Small intestine (tissue), 7 donors: Measurements from ENCODE around the gene ZFP36. TPM values are rescaled to one million over a fixed set of nuclear protein-coding genes. Genes with fewer than 3 reads are reported as not detected.
"Not testable (repeated sequence)": the region's sequence is repeated elsewhere in the genome, so short reads cannot be mapped to it uniquely, and the experiment has no call there.

Experiments used
- DNase-seq, 2 donors: peaks; one replicate each; pipeline versions ENCODE4 v3.0.0 to v3.0.0-alpha.2; 2013
- FAIRE-seq: peaks from 2 replicates; lab custom pipeline; 2012; peaks lifted over from hg19 to GRCh38; lab: Jason Lieb, UNC
- H3K27ac ChIP-seq, 3 donors: one replicate each; pipeline ENCODE4 v1.5.1; 2013; ENCODE audit warnings: low read length in 2 of 3, mild to moderate bottlenecking in 2 of 3, control low read depth in 1 of 3, inconsistent platforms in 1 of 3, low read depth in 1 of 3, moderate library complexity in 1 of 3
- H3K27me3 ChIP-seq, 3 donors: one replicate each; pipeline ENCODE4 v1.6.1; 2013; ENCODE audit warnings: low read length in 3 of 3, inconsistent platforms in 1 of 3; ENCODE audit not compliant: control insufficient read depth in 3 of 3, insufficient read depth in 3 of 3
- H3K36me3 ChIP-seq, 3 donors: one replicate each; pipeline ENCODE4 v1.6.1; 2013; ENCODE audit warnings: low read length in 3 of 3, inconsistent platforms in 1 of 3, low read depth in 1 of 3, mild to moderate bottlenecking in 1 of 3, moderate library complexity in 1 of 3; ENCODE audit not compliant: control insufficient read depth in 3 of 3, insufficient read depth in 2 of 3
- H3K4me1 ChIP-seq, 3 donors: one replicate each; pipeline ENCODE4 v1.6.1; 2013; ENCODE audit warnings: low read length in 2 of 3, inconsistent platforms in 1 of 3, low read depth in 1 of 3, mild to moderate bottlenecking in 1 of 3, moderate library complexity in 1 of 3; ENCODE audit not compliant: control insufficient read depth in 3 of 3, insufficient read depth in 2 of 3
- H3K4me3 ChIP-seq, 3 donors: one replicate each; pipeline ENCODE4 v1.5.1; 2013; ENCODE audit warnings: low read length in 3 of 3, control low read depth in 1 of 3, inconsistent platforms in 1 of 3, low read depth in 1 of 3, mild to moderate bottlenecking in 1 of 3, moderate library complexity in 1 of 3
- H3K9me3 ChIP-seq, 2 donors: one replicate each; pipeline ENCODE4 v1.6.1; 2013; ENCODE audit warnings: low read depth in 1 of 2, low read length in 1 of 2; ENCODE audit not compliant: control insufficient read depth in 2 of 2, insufficient read depth in 1 of 2
- WGBS, 3 donors: extraction: QIAGEN DNeasy Blood & Tissue Kit; methylation state at CpG; one replicate each; pipeline ENCODE4 v1.1.7; 2013; 5-methylcytosine and 5-hydroxymethylcytosine counted together
- polyA plus RNA-seq, 4 donors: library from polyadenylated mRNA; stranded (reverse) in 3 of 4; unstranded in 1 of 4; fragments of 200-250 nt in 3 of 4; fragments of 120-200 nt in 1 of 4; gene quantifications; one replicate each; pipeline versions ENCODE4 v1.2.1 to v1.2.3, GENCODE V29; 2013
- donor health status: healthy with polysubstance abuse.
- donor health status: control.
- donor health status: control.
- donor health status: Bipolar disorder and iron deficiency.
- donor health status: healthy.

Gene ZFP36
- polyA plus RNA-seq, 4 donors = 104 to 365 (median 195) TPM

DNA sequence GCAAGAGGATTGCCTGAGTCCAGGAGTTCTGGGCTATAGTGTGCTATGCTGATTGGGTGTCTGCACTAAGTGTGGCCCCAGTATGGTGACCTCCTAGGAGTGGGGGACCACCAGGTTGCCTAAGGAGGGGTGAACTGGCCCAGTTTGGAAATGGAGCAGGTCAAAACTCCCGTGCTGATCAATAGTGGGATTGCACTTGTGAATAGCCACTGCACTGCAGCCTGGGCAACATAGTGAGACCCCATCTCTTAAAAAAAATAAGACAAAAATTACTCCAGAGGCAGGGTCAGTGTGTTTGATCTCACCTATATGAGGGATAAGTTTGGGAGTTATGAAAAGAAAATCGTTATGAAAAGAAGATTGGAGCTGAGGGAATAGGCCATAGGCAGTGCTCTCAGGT is 37.4 kb upstream of the ZFP36 start:
- no peak for FAIRE-seq
- Histone ChIP-seq H3K27me3 (no peaks in the 10 kb centered on the region), H3K36me3 (peaks cover 11 to 66% (median 12%) of the 10 kb centered on the region in 3 donors), H3K9me3 (no peaks in the 10 kb centered on the region), H3K27ac (no peak overlapping the region), H3K4me3 (no peak overlapping the region), H3K4me1 (peaks cover 0 to 3% (median 0%) of the 10 kb centered on the region in 3 donors)
- 78 to 87% (median 86%) methylated on average over 2 of the region's 2 CpGs for WGBS, 3 donors
- DNase-seq = no peak

DNA sequence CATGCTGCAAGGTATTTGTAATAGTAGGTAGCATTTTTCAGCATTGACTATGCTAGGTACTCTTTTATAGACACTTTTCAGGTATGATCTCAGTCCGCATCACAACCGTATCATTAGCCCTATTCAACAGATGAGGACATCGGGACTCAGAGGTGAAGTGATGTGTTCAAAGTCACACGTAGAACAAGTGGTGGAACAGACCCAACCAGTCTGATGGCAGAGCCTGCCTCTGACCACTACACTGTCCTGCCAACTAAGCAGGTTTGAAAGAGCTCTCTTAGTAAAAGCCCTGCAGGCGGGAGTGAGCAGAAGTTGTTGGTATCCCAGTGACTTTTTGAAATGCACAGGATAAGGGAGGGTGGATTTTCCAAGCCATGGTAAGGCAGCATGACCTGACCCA is 35.9 kb upstream of the ZFP36 start:
- no peaks in the 10 kb centered on the region for H3K9me3 ChIP-seq
- 92 to 97% (median 96%) methylated on average over 5 of the region's 5 CpGs for WGBS, 3 donors
- no peaks in the 10 kb centered on the region for H3K27me3 ChIP-seq
- no peak overlapping the region for H3K27ac ChIP-seq
- H3K4me1 ChIP-seq = peaks cover 0 to 3% (median 0%) of the 10 kb centered on the region in 3 donors
- H3K4me3 ChIP-seq = no peak overlapping the region
- no peak for DNase-seq
- no peak for FAIRE-seq
- peaks cover 13 to 73% (median 14%) of the 10 kb centered on the region in 3 donors for H3K36me3 ChIP-seq

DNA sequence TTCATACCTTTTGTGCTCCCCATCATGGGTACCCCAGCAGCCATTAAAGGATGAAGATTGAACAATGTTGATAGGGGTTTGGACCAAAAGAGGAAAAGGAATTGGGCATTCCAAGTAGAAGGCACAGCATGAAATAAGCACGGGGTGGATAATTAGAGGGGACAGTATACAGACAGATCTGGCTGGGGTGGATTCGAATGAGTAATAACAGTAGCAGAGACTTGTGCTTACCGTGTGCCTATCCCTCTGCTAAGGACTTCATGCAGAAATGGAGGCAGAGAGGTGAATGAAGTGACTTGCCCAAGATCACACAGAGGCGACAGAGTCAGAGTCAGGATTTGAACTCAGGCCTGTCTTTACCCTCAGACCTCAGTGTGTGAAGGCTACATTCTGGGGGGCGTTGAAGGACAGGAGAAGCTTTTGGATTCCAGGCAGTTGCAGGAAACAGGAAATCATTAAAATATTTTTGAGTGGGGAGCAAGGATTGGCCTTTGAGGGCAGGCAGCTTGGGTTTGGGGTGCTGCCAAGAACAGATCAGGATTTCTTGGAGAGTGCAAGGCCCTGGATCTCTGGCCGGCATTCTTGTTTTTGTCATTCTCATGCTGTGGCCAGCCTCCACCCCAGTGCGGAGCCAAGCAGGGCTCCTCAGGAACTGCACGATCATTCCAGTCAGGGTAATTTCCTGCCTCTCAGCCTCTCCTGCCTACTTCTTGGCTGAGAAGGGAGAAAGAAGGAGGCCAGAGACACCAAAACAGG is 34.4 kb upstream of the ZFP36 start:
- Histone ChIP-seq H3K4me3 (no peak overlapping the region), H3K4me1 (peaks cover 0 to 3% (median 0%) of the 10 kb centered on the region in 3 donors), H3K27me3 (no peaks in the 10 kb centered on the region), H3K9me3 (no peaks in the 10 kb centered on the region), H3K27ac (peak overlapping the region in 2 of 3 donors; percentile 58 to 93), H3K36me3 (peaks cover 15 to 80% (median 17%) of the 10 kb centered on the region in 3 donors)
- peak in 1 of 2 donors; percentile 43 for DNase-seq
- 53 to 80% (median 77%) methylated on average over 8 of the region's 8 CpGs for WGBS, 3 donors
- no peak for FAIRE-seq

DNA sequence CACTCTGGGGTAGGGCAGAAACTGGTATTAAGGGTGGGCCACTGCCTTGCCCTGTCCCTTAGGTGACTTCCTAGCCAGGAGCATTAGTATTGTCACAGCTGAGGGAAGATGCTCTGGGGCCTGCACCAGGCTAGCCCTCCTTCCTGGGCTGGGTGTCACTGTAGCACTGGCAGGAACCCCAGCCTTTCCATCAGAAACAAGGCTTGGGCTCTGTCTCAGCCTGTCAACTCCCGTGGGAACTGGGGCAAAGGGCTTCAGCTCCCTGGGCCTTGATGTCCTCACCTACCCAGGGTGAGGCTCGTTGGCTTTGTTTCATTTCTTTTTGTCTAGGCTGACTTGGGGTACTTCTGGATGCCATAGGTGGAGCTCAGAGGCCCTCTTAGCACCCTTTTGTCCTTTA is 33.7 kb upstream of the ZFP36 start:
- 42 to 65% (median 64%) methylated on average over 2 of the region's 2 CpGs for WGBS, 3 donors
- H3K4me3 ChIP-seq = no peak overlapping the region
- peak overlapping the region; percentile 0 to 93 (median 58) for H3K27ac ChIP-seq
- H3K36me3 ChIP-seq = peaks cover 17 to 84% (median 22%) of the 10 kb centered on the region in 3 donors
- H3K4me1 ChIP-seq = peaks cover 0 to 3% (median 0%) of the 10 kb centered on the region in 3 donors
- H3K9me3 ChIP-seq = no peaks in the 10 kb centered on the region
- FAIRE-seq = no peak
- no peak for DNase-seq
- H3K27me3 ChIP-seq = no peaks in the 10 kb centered on the region

DNA sequence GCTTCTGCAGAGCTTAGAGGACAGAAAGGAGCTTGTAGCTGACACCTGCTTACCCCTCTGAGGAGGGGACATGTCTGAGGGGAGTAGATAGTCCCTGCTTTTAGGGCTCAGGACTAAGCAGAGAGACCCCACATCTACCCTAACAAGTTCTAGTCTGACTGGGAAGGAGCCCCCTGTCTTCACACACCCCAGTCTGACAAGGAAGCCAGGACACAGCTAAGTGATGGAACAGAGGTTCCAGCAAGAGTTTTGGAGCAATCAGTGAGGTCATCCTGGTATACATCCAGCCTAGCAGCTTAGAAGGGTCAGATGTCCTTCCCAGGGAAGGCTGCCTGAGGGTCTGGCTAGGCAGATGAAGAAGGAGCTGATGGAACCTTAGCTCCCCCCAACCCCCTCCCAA is 30.7 kb upstream of the ZFP36 start:
- peaks cover 8 to 93% (median 29%) of the 10 kb centered on the region in 3 donors for H3K36me3 ChIP-seq
- no peaks in the 10 kb centered on the region for H3K9me3 ChIP-seq
- H3K4me3 ChIP-seq = no peak overlapping the region
- H3K27me3 ChIP-seq = no peaks in the 10 kb centered on the region
- H3K4me1 ChIP-seq = peaks cover 0 to 3% (median 0%) of the 10 kb centered on the region in 3 donors
- FAIRE-seq (no peak), DNase-seq (no peak)
- no peak overlapping the region for H3K27ac ChIP-seq

DNA sequence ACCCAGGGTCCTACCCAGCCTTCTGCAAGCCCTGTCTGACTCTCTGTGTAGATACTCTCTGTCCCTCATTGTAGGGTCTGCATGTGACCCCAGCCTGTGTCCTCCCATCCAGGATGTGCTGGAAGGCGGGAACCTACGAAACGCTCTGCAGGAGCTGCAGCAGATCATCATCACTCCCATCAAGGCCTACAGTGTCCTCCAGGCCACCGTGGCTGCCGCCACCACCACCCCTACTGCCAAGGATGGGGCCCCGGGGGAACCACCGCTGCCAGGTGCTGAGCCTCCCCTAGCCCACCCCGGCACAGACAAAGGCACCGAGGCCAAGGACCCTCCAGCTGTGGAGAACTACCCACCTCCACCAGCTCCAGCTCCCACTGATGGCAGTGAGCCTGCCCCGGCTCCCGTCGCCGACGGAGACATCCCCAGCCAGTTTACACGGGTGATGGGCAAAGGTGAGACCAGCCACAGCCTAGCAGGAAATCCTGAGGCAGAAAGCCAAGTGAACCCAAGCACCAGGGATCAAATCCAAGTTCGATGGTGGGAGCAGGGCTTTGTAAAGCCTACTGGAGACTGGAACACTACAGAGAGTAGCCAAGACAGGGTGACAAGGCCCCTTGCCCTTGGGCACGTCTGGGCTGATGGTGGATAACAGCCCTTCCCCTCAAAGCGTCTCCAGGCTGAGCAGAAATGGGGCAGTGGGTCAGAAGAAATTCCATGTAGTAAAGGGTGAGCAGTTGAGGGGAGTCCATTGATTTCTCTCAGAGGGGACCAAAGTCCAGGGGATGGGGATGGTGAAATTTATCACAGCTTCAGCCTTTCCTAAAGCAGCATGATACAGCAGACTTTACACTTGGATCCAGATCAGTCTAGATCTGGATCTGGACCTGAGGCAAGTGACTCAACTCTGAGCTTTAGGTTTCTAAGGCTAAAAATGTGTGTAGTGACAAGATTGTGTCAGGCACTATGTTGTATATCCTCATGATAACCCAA is 29.0 kb upstream of the ZFP36 start:
- Histone ChIP-seq H3K27me3 (no peaks in the 10 kb centered on the region), H3K27ac (no peak overlapping the region), H3K4me1 (peaks cover 0 to 3% (median 0%) of the 10 kb centered on the region in 3 donors), H3K4me3 (no peak overlapping the region), H3K36me3 (peaks cover 5 to 94% (median 29%) of the 10 kb centered on the region in 3 donors), H3K9me3 (no peaks in the 10 kb centered on the region)
- WGBS, 3 donors = 73 to 82% (median 73%) methylated on average over 18 of the region's 18 CpGs
- DNase-seq (no peak), FAIRE-seq (no peak)

DNA sequence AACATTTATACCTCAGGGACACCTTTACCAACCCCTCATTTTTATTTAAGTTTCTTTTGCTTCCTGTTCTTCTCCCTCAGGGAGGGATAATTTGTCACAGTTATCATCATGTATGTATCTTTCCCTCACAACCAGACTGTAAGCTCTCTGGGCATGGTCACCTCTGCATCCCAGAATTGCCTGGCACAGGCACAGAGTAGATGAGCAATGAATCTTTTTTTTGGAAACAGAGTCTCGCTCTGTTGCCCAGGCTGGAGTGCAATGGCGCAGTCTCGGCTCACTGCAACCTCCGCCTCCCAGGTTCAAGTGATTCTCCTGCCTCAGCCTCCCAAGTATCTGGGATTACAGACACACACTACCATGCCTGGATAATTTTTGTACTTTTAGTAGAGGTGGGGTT is 27.3 kb upstream of the ZFP36 start:
- H3K9me3 ChIP-seq = not testable (repeated sequence)

DNA sequence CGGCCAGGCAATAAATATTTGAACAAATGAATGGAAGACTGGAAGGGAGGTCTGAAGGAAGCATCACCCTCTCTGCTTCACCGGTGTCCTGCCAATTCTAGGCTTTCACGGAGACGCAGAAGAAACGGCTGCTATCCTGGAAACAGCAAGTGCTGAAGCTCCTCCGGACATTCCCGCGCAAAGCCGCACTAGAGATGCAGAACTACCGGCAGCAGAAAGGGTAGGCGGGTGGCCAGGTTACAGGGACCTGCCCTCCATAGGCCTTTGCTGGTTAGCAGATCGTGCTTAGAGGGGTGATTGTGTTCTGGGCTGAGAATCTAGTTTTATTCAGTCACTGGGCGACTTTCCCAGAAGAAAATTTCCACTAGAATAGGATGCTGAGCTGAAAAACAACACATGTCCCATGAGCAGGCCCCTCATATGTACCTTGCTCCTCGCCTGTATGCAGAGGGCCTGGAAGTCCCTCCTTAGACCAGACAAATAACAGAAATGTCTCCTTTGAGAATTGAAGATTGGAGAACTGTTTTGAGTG is 26.7 kb upstream of the ZFP36 start:
- Histone ChIP-seq H3K36me3 (peaks cover 9 to 95% (median 29%) of the 10 kb centered on the region in 3 donors), H3K27me3 (no peaks in the 10 kb centered on the region), H3K4me3 (no peak overlapping the region), H3K27ac (no peak overlapping the region), H3K9me3 (no peaks in the 10 kb centered on the region), H3K4me1 (no peaks in the 10 kb centered on the region)
- no peak for FAIRE-seq
- 91 to 97% (median 95%) methylated on average over 14 of the region's 14 CpGs for WGBS, 3 donors
- DNase-seq = no peak

More for the DNA sequence above, 27.3 kb upstream of the ZFP36 start:
- H3K27me3 ChIP-seq, H3K27ac ChIP-seq, FAIRE-seq, H3K4me3 ChIP-seq, DNase-seq, H3K4me1 ChIP-seq: not testable (repeated sequence)
- H3K36me3 ChIP-seq = peaks cover 9 to 96% (median 29%) of the 10 kb centered on the region in 3 donors
- 95 to 98% (median 96%) methylated on average over 4 of the region's 4 CpGs for WGBS, 3 donors
